Neuron (in vitro differentiated cells): ENCODE measurements around the gene ZNF280A.
A peak's percentile ranks its signal among the peaks of the same experiment; 100 is the strongest.
"Not testable (repeated sequence)": the region's sequence is repeated elsewhere in the genome, so short reads cannot be mapped to it uniquely, and the experiment has no call there.

Source experiments
- H2AFZ ChIP-seq: one replicate; pipeline ENCODE4 v1.6.1; 2013; ENCODE audit warnings: low read depth, mild to moderate bottlenecking, inconsistent platforms, low read length, moderate library complexity
- H3K27me3 ChIP-seq: one replicate; pipeline ENCODE4 v1.6.1; 2013; ENCODE audit warnings: low read length; ENCODE audit not compliant: insufficient read depth
- H3K36me3 ChIP-seq: one replicate; pipeline ENCODE4 v1.6.1; 2013; ENCODE audit warnings: low read length; ENCODE audit not compliant: insufficient read depth
- H3K4me1 ChIP-seq: one replicate; pipeline ENCODE4 v1.6.1; 2013; ENCODE audit warnings: low read length; ENCODE audit not compliant: insufficient read depth
- H3K4me3 ChIP-seq: 2 replicates; pipeline ENCODE4 v1.5.1; 2013; ENCODE audit warnings: mild to moderate bottlenecking, low read length, moderate library complexity
- H3K9me3 ChIP-seq: one replicate; pipeline ENCODE4 v1.6.1; 2013; ENCODE audit warnings: low read length

The ZNF280A gene

GRCh38 chr22:22515890-22516289, 4.2 kb downstream of the ZNF280A start:
- Histone ChIP-seq H3K9me3 (no peaks in the 10 kb centered on the region), H2AFZ (no peak overlapping the region), H3K27me3 (no peaks in the 10 kb centered on the region), H3K4me3 (no peak overlapping the region), H3K4me1 (no peaks in the 10 kb centered on the region), H3K36me3 (no peaks in the 10 kb centered on the region)

GRCh38 chr22:22514431-22514830, 5.6 kb downstream of the ZNF280A start:
- H3K4me1 ChIP-seq, H2AFZ ChIP-seq, H3K9me3 ChIP-seq, H3K4me3 ChIP-seq, H3K36me3 ChIP-seq, H3K27me3 ChIP-seq: not testable (repeated sequence)

- Histone ChIP-seq H3K4me1 (peaks cover 2% of the 10 kb centered on the region), H3K36me3 (no peaks in the 10 kb centered on the region), H3K9me3 (no peaks in the 10 kb centered on the region), H3K27me3 (no peaks in the 10 kb centered on the region), H2AFZ (no peak overlapping the region), H3K4me3 (no peak overlapping the region)
Measured at GRCh38 chr22:22513619-22514018, 6.5 kb downstream of the ZNF280A start.

- H3K4me3 ChIP-seq, result no peak overlapping the region
- H3K27me3 ChIP-seq, result no peaks in the 10 kb centered on the region
- no peaks in the 10 kb centered on the region for H3K36me3 ChIP-seq
- H3K9me3 ChIP-seq, result no peaks in the 10 kb centered on the region
- peaks cover 2% of the 10 kb centered on the region for H3K4me1 ChIP-seq
- no peak overlapping the region for H2AFZ ChIP-seq
Measured at GRCh38 chr22:22512951-22513350, 7.1 kb downstream of the ZNF280A start.

GRCh38 chr22:22510833-22511232, 9.2 kb downstream of the ZNF280A start:
- H2AFZ ChIP-seq, H3K4me1 ChIP-seq, H3K9me3 ChIP-seq, H3K27me3 ChIP-seq, H3K4me3 ChIP-seq: not testable (repeated sequence)
- peaks cover 13% of the 10 kb centered on the region for H3K36me3 ChIP-seq

GRCh38 chr22:22509912-22510311, 10.2 kb downstream of the ZNF280A start:
- H3K36me3 ChIP-seq, result peaks cover 17% of the 10 kb centered on the region
- H3K4me1 ChIP-seq, H3K4me3 ChIP-seq, H3K9me3 ChIP-seq, H2AFZ ChIP-seq, H3K27me3 ChIP-seq: not testable (repeated sequence)

GRCh38 chr22:22508274-22509176, 11.5 kb downstream of the ZNF280A start, which contains the start of gene ZNF280B:
Gene ZNF280B (minus strand): TSS chr22:22508742. CDS start chr22:22489398, 19,344 bp downstream.
- Histone ChIP-seq H2AFZ (peak within 1 kb of the TSS; percentile 93), H3K4me3 (peak within 1 kb of the TSS; percentile 76)

GRCh38 chr22:22507743-22508273, 12.3 kb downstream of the ZNF280A start:
- Histone ChIP-seq H2AFZ (peak overlapping the region; percentile 93), H3K36me3 (peaks cover 38% of the 10 kb centered on the region), H3K9me3 (no peaks in the 10 kb centered on the region), H3K4me3 (peak overlapping the region; percentile 76), H3K27me3 (no peaks in the 10 kb centered on the region), H3K4me1 (peaks cover 9% of the 10 kb centered on the region)

More at GRCh38 chr22:22508274-22509176, 11.5 kb downstream of the ZNF280A start, which contains the start of gene ZNF280B:
- Histone ChIP-seq H3K4me1 (peaks cover 9% of the 10 kb centered on the region), H3K36me3 (peaks cover 31% of the 10 kb centered on the region), H3K27me3 (no peaks in the 10 kb centered on the region), H3K9me3 (no peaks in the 10 kb centered on the region)

- H3K36me3 ChIP-seq, result peaks cover 47% of the 10 kb centered on the region
- no peak overlapping the region for H2AFZ ChIP-seq
- no peaks in the 10 kb centered on the region for H3K9me3 ChIP-seq
- peaks cover 9% of the 10 kb centered on the region for H3K4me1 ChIP-seq
- H3K27me3 ChIP-seq, result no peaks in the 10 kb centered on the region
- no peak overlapping the region for H3K4me3 ChIP-seq
Measured at GRCh38 chr22:22506736-22507135, 13.3 kb downstream of the ZNF280A start.

GRCh38 chr22:22498267-22498666, 21.8 kb downstream of the ZNF280A start:
- Histone ChIP-seq H3K9me3 (no peaks in the 10 kb centered on the region), H3K4me3 (no peak overlapping the region), H2AFZ (no peak overlapping the region), H3K27me3 (no peaks in the 10 kb centered on the region), H3K4me1 (no peaks in the 10 kb centered on the region), H3K36me3 (peaks cover 44% of the 10 kb centered on the region)

- H3K27me3 ChIP-seq, H3K9me3 ChIP-seq, H3K4me1 ChIP-seq, H3K4me3 ChIP-seq, H2AFZ ChIP-seq: not testable (repeated sequence)
- peaks cover 66% of the 10 kb centered on the region for H3K36me3 ChIP-seq
Measured at GRCh38 chr22:22491589-22491988, 28.5 kb downstream of the ZNF280A start.

- H2AFZ ChIP-seq, result no peak overlapping the region
- H3K4me3 ChIP-seq, result no peak overlapping the region
- H3K4me1 ChIP-seq, result no peaks in the 10 kb centered on the region
- no peaks in the 10 kb centered on the region for H3K27me3 ChIP-seq
- peaks cover 65% of the 10 kb centered on the region for H3K36me3 ChIP-seq
- H3K9me3 ChIP-seq, result no peaks in the 10 kb centered on the region
Measured at GRCh38 chr22:22488736-22489135, 31.3 kb downstream of the ZNF280A start.

GRCh38 chr22:22487869-22488597, 32.0 kb downstream of the ZNF280A start:
- H3K27me3 ChIP-seq, result no peaks in the 10 kb centered on the region
- H3K4me1 ChIP-seq, result no peaks in the 10 kb centered on the region
- H3K9me3 ChIP-seq, result no peaks in the 10 kb centered on the region
- H3K36me3 ChIP-seq, result peaks cover 58% of the 10 kb centered on the region
- no peak overlapping the region for H2AFZ ChIP-seq
- no peak overlapping the region for H3K4me3 ChIP-seq
